GM23248 (cell line): ENCODE results near the gene ATP9A.

Source experiments
- EZH2 ChIP-seq: fragments of 200-600 bp; sonication (generic); IDR thresholded peaks from 2 replicates; pipeline ENCODE4 v1.6.1; 2018; ENCODE audit warnings: antibody characterized with exemption, mild to moderate bottlenecking; ENCODE audit not compliant: insufficient read depth, poor library complexity, severe bottlenecking
- EZH2phosphoT487 ChIP-seq: fragments of 200-600 bp; sonication (generic); IDR thresholded peaks from 2 replicates; pipeline ENCODE4 v1.6.1; 2018; ENCODE audit warnings: antibody characterized with exemption, moderate library complexity, mild to moderate bottlenecking, low read depth; ENCODE audit not compliant: insufficient read depth

- TF ChIP-seq EZH2 (no peak), EZH2phosphoT487 (no peak)
Observed at GRCh38 chr20:51688600-51689244, 79.5 kb downstream of the ATP9A start.
